ENCODE measurements around the gene PROCA1.
A peak's percentile ranks its signal among the peaks of the same experiment; 100 is the strongest.

The PROCA1 gene

DNA sequence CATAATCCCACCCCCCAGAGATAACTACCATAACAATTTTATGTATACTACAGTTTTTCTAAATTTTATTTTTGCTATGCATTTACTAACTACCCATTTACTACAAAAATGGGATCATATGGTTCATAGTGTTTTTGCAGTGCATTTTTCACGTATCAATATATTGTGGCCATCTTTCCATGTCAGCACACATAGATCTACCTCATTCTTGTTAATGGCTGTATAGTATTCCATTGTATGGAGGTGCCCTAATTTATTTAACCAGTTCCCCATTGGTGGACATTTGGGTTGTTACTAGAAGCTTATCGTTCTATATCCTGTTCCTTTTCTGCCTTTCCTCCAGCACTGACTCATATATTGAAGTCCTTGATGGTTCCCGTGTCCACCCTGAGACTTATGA, 22.7 kb downstream of the PROCA1 start:
- TF ChIP-seq, protein P1, sequence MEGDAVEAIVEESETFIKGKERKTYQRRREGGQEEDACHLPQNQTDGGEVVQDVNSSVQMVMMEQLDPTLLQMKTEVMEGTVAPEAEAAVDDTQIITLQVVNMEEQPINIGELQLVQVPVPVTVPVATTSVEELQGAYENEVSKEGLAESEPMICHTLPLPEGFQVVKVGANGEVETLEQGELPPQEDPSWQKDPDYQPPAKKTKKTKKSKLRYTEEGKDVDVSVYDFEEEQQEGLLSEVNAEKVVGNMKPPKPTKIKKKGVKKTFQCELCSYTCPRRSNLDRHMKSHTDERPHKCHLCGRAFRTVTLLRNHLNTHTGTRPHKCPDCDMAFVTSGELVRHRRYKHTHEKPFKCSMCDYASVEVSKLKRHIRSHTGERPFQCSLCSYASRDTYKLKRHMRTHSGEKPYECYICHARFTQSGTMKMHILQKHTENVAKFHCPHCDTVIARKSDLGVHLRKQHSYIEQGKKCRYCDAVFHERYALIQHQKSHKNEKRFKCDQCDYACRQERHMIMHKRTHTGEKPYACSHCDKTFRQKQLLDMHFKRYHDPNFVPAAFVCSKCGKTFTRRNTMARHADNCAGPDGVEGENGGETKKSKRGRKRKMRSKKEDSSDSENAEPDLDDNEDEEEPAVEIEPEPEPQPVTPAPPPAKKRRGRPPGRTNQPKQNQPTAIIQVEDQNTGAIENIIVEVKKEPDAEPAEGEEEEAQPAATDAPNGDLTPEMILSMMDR (conservative IDR thresholded peaks at IDR 0.05; ENCODE audit: low read depth, low read length) = no peak
- DNase-seq (ENCODE audit: low read depth) = no peak
- H3K4me3 ChIP-seq (ENCODE audit: low read length) = no peak overlapping the region

- no peak overlapping the region for H3K4me3 ChIP-seq (ENCODE audit: low read length)
- DNase-seq (ENCODE audit: low read depth) = no peak
- TF ChIP-seq, protein P1 (conservative IDR thresholded peaks at IDR 0.05; ENCODE audit: low read depth, low read length) = no peak
Observed at GRCh38 chr17:28688481-28688880, 23.2 kb downstream of the PROCA1 start.

- no peak for DNase-seq (ENCODE audit: low read depth)
Observed at GRCh38 chr17:28686296-28686695, 25.4 kb downstream of the PROCA1 start.

DNA sequence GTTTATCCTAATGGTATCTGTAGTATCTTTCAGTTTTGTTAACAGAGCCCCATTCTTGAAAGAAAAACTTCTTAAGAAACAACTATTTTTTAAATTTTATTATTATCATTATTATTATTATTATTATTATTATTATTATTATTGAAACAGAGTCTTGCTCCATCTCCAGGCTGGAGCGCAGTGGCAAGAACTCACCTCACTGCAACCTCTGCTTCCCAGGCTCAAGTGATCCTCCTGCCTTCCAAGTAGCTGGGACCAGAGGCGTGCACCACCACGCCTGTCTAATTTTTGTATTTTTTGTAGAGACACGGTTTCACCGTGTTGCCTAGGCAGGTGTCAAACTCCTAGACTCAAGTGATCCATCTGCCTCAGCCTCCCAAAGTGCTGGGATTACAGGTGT, 26.3 kb downstream of the PROCA1 start:
- TF ChIP-seq, protein P1 (conservative IDR thresholded peaks at IDR 0.05; ENCODE audit: low read depth, low read length) = no peak
- H3K4me3 ChIP-seq (ENCODE audit: low read length) = no peak overlapping the region
- DNase-seq (ENCODE audit: low read depth) = no peak

More at GRCh38 chr17:28686296-28686695, 25.4 kb downstream of the PROCA1 start:
- no peak overlapping the region for H3K4me3 ChIP-seq (ENCODE audit: low read length)
- TF ChIP-seq, protein P1 (conservative IDR thresholded peaks at IDR 0.05; ENCODE audit: low read depth, low read length) = no peak

- DNase-seq (ENCODE audit: low read depth) = no peak
- TF ChIP-seq, protein P1 (conservative IDR thresholded peaks at IDR 0.05; ENCODE audit: low read depth, low read length) = no peak
- H3K4me3 ChIP-seq (ENCODE audit: low read length) = no peak overlapping the region
Observed at GRCh38 chr17:28684963-28685362, 26.7 kb downstream of the PROCA1 start.

DNA sequence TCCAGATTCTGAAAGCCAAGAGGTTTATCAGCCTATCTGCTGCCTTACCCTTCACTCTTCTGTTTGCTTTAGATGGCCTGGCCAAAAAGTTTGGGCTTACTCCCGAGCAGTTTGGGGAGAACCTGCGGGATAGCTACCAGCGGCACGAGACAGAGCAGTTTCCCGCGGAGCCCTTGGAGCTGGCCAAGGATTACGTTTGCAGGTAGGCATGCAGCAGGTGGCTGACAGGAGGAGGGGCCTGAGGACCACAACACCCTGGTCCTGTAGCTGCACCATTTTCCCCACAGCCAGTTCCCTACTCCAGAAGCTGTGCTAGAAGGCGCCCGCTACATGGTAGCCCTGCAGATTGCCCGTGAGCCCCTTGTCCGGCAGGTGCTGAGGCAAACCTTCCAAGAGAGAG, 29.0 kb downstream of the PROCA1 start:
- TF ChIP-seq, protein P1 (conservative IDR thresholded peaks at IDR 0.05; ENCODE audit: low read depth, low read length) = no peak
- no peak for DNase-seq (ENCODE audit: low read depth)

DNA sequence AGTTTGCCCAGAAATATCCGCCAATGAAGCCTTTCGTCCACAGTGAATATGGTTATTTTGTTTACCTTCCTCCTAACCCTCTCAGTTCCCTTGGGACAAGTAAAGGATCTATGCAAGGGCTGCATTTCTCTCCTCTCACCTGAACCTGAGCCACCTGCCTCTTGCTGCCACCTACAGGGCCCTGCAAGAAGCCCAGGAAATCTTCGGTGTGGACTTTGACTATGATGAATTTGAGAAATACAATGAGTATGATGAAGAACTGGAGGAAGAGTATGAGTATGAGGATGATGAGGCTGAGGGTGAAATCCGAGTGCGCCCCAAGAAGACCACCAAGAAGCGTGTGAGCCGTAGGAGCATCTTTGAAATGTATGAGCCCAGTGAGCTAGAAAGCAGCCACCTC, 35.7 kb downstream of the PROCA1 start:
- TF ChIP-seq, protein P1 (conservative IDR thresholded peaks at IDR 0.05; ENCODE audit: low read depth, low read length) = peak; percentile 48

More for the DNA sequence above, 29.0 kb downstream of the PROCA1 start:
- no peak overlapping the region for H3K4me3 ChIP-seq (ENCODE audit: low read length)

More for the DNA sequence above, 35.7 kb downstream of the PROCA1 start:
- H3K4me3 ChIP-seq (ENCODE audit: low read length) = no peak overlapping the region
- no peak for DNase-seq (ENCODE audit: low read depth)

Measured in retinal pigment epithelial cell (primary cell).